OCI-LY7 (cell line): ENCODE results near the gene LRRN3. TPM values are rescaled to one million over a fixed set of nuclear protein-coding genes. Genes with fewer than 3 reads are reported as not detected.

ENCODE experiments used
- BruUV-seq: library from RNA; stranded (reverse); fragments of 400-500 nt; replicated peaks from 2 replicates; lab custom pipeline; 2021; lab: Mats Ljungman, UMichigan
- CTCF ChIA-PET: fragments of 300-600 bp; sonication (Branson Sonifier 250); formaldehyde crosslinking; loops from one replicate; lab custom pipeline; 2022; ENCODE audit warnings: antibody characterized with exemption; ENCODE audit not compliant: unreplicated experiment; lab: Charles Lee
- POLR2A ChIA-PET: fragments of 300-600 bp; sonication (Branson Sonifier 250); formaldehyde crosslinking; loops from one replicate; lab custom pipeline; 2022; ENCODE audit warnings: antibody characterized with exemption; lab: Charles Lee
- DNase-seq: peaks from one replicate; pipeline ENCODE4 v3.0.0-alpha.2; 2015; ENCODE audit warnings: low spot score
- H2AFZ ChIP-seq: fragments of 200-600 bp; sonication (generic), shearing (Covaris generic); 2 replicates; pipeline ENCODE4 v1.6.1; 2014; ENCODE audit warnings: mild to moderate bottlenecking, antibody characterized with exemption, low read length, moderate library complexity
- H3K27ac ChIP-seq: fragments of 200-600 bp; sonication (generic); 2 replicates; pipeline ENCODE4 v1.5.1; 2014; ENCODE audit warnings: mixed run types, low read depth, mild to moderate bottlenecking, moderate library complexity, low read length, inconsistent platforms; ENCODE audit not compliant: poor library complexity, severe bottlenecking
- H3K36me3 ChIP-seq: fragments of 200-600 bp; sonication (generic); 2 replicates; pipeline ENCODE4 v1.6.1; 2014; ENCODE audit warnings: mild to moderate bottlenecking, antibody characterized with exemption, low read length, moderate library complexity, mixed read lengths; ENCODE audit not compliant: insufficient read depth
- H3K4me1 ChIP-seq: fragments of 200-600 bp; sonication (generic); 2 replicates; pipeline ENCODE4 v1.5.1; 2014; ENCODE audit warnings: mild to moderate bottlenecking, low read length; ENCODE audit not compliant: insufficient read depth, poor library complexity, severe bottlenecking
- H3K4me2 ChIP-seq: fragments of 200-600 bp; sonication (generic); 2 replicates; pipeline ENCODE4 v1.6.1; 2014; ENCODE audit warnings: mild to moderate bottlenecking, low read length
- H3K4me3 ChIP-seq: fragments of 200-600 bp; sonication (generic); 2 replicates; pipeline ENCODE4 v1.5.1; 2014; ENCODE audit warnings: mild to moderate bottlenecking, low read depth, low read length; ENCODE audit not compliant: poor library complexity, severe bottlenecking
- H3K79me2 ChIP-seq: fragments of 200-600 bp; sonication (generic); 2 replicates; pipeline ENCODE4 v1.6.1; 2016; ENCODE audit warnings: low read depth, mild to moderate bottlenecking, low read length, moderate library complexity, mixed read lengths; ENCODE audit not compliant: insufficient read depth
- H3K9me2 ChIP-seq: fragments of 200-600 bp; sonication (generic); 2 replicates; pipeline ENCODE4 v1.6.1; 2016; ENCODE audit warnings: mild to moderate bottlenecking, low read length, mixed read lengths; ENCODE audit not compliant: insufficient read depth
- H3K9me3 ChIP-seq: fragments of 200-600 bp; sonication (generic); 2 replicates; pipeline ENCODE4 v1.6.1; 2014; ENCODE audit warnings: mild to moderate bottlenecking, mixed run types, low read length, mixed read lengths
- H4K20me1 ChIP-seq: fragments of 200-600 bp; sonication (generic); 2 replicates; pipeline ENCODE4 v1.6.1; 2014; ENCODE audit warnings: mild to moderate bottlenecking, antibody characterized with exemption, low read length, moderate library complexity, mixed read lengths; ENCODE audit not compliant: insufficient read depth
- CTCF ChIP-seq: fragments of 200-600 bp; sonication (generic); conservative IDR thresholded peaks from 2 replicates; pipeline ENCODE4 v1.5.1; 2014; ENCODE audit warnings: mild to moderate bottlenecking, antibody characterized with exemption, low read length, moderate library complexity, mixed read lengths
- EZH2phosphoT487 ChIP-seq: fragments of 200-600 bp; sonication (generic); IDR thresholded peaks from 2 replicates; pipeline ENCODE4 v1.6.1; 2018; ENCODE audit warnings: low read depth, borderline replicate concordance, mild to moderate bottlenecking, mixed run types, antibody characterized with exemption, low read length, moderate library complexity, mixed read lengths
- intact Hi-C: fragments of 100-400 bp; cut with micrococcal nuclease; formaldehyde crosslinking; loops from one replicate; pipeline ENCODE4 v1.10.0; 2022; ENCODE audit not compliant: unreplicated experiment
- total RNA-seq, 2 experiments: library from RNA; depleted of rRNA in 1 of 2; stranded (reverse); fragments of >200 nt in 1 of 2; shearing (Covaris generic) in 1 of 2; gene quantifications; 2 replicates each; pipeline ENCODE4 v1.2.3, GENCODE V29; 2014 to 2022

Gene LRRN3
- total RNA-seq, 2 experiments from 2014 or later, result not detected

- H3K4me3 ChIP-seq, result no peak overlapping the region
- no TSS peak for BruUV-seq
- no peak overlapping the region for H2AFZ ChIP-seq
- no peaks in the 10 kb centered on the region for H3K4me1 ChIP-seq
- H3K27ac ChIP-seq, result no peak overlapping the region
- no peaks in the 10 kb centered on the region for H3K9me3 ChIP-seq
- no peak for TF ChIP-seq EZH2phosphoT487
- no peak for TF ChIP-seq CTCF
- intact Hi-C loops, result loop anchor here (5.0 kb wide), 1 partner anchor 401 kb away; no protein-coding TSS in a partner anchor
- DNase-seq, result no peak
- no peaks in the 10 kb centered on the region for H4K20me1 ChIP-seq
- H3K4me2 ChIP-seq, result no peak overlapping the region
- H3K9me2 ChIP-seq, result no peaks in the 10 kb centered on the region
- no peaks in the 10 kb centered on the region for H3K79me2 ChIP-seq
- CTCF ChIA-PET, result no interaction called here
- no peaks in the 10 kb centered on the region for H3K36me3 ChIP-seq
- POLR2A ChIA-PET, result interaction anchor here (0.7 kb wide), 1 partner anchor 9 kb away, joined by 4 read pairs; no protein-coding TSS in a partner anchor
Measured at GRCh38 chr7:111086532-111086931, 4.4 kb upstream of the LRRN3 start.

- Histone ChIP-seq H4K20me1 (no peaks in the 10 kb centered on the region), H3K4me3 (no peak overlapping the region), H3K36me3 (no peaks in the 10 kb centered on the region), H2AFZ (no peak overlapping the region), H3K4me1 (no peaks in the 10 kb centered on the region), H3K4me2 (no peak overlapping the region), H3K9me2 (no peaks in the 10 kb centered on the region), H3K79me2 (no peaks in the 10 kb centered on the region), H3K27ac (no peak overlapping the region), H3K9me3 (no peaks in the 10 kb centered on the region)
- POLR2A ChIA-PET, result no interaction called here
- DNase-seq, result no peak
- no TSS peak for BruUV-seq
- CTCF ChIA-PET, result no interaction called here
- intact Hi-C loops, result loop anchor here (5.0 kb wide), 1 partner anchor 399 kb away; no protein-coding TSS in a partner anchor
- no peak for TF ChIP-seq CTCF
- TF ChIP-seq EZH2phosphoT487, result no peak
Measured at GRCh38 chr7:111088328-111088727, 2.6 kb upstream of the LRRN3 start.

GRCh38 chr7:111089822-111090426, 1.0 kb upstream of the LRRN3 start:
- Histone ChIP-seq H2AFZ (no peak overlapping the region), H3K9me2 (no peaks in the 10 kb centered on the region), H3K4me3 (no peak overlapping the region), H3K36me3 (no peaks in the 10 kb centered on the region), H3K27ac (no peak overlapping the region), H3K79me2 (no peaks in the 10 kb centered on the region), H3K4me2 (no peak overlapping the region; the same call in 1 of the 2 replicates), H3K9me3 (no peaks in the 10 kb centered on the region), H3K4me1 (no peaks in the 10 kb centered on the region), H4K20me1 (no peaks in the 10 kb centered on the region)
- TF ChIP-seq EZH2phosphoT487 (no peak), CTCF (peak; percentile 87)
- no TSS peak for BruUV-seq
- DNase-seq, result peak; percentile 44
- POLR2A ChIA-PET, result interaction anchor here (0.6 kb wide), 1 partner anchor 149 kb away, joined by 3 read pairs; no protein-coding TSS in a partner anchor
- CTCF ChIA-PET, result no interaction called here
- intact Hi-C loops, result loop anchor here (2.0 to 5.0 kb wide), 3 partner anchors 397 to 645 kb away; partner anchors contain the start of gene IMMP2L
